NCI-H1092 (cell line): ENCODE measurements around the gene SPOCD1.

Source experiments
- DNase-seq: peaks from one replicate; lab custom pipeline; 2025; lab: John Stamatoyannopoulos, UW

SPOCD1 gene

DNA sequence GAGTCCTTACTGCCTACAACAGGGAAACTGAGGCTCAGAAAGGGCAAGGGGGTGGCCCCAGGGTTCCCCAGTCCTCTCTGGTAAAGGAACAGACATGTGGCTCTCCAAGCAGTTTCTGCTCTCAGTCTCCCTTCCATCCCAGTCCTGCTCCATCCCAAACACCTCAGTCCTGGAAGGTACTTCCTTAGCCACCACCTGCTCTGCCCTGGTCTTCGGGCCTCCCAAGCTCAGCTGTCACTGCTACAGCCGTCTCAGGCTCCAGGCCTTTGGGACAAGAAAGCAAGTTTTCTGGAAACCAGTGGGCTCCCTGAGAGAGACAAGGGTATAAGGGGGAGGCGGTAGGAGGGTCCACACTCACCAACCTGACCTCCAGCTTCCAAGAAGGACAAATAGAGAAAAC is 28.6 kb downstream of the SPOCD1 start:
- DNase-seq = no peak

DNA sequence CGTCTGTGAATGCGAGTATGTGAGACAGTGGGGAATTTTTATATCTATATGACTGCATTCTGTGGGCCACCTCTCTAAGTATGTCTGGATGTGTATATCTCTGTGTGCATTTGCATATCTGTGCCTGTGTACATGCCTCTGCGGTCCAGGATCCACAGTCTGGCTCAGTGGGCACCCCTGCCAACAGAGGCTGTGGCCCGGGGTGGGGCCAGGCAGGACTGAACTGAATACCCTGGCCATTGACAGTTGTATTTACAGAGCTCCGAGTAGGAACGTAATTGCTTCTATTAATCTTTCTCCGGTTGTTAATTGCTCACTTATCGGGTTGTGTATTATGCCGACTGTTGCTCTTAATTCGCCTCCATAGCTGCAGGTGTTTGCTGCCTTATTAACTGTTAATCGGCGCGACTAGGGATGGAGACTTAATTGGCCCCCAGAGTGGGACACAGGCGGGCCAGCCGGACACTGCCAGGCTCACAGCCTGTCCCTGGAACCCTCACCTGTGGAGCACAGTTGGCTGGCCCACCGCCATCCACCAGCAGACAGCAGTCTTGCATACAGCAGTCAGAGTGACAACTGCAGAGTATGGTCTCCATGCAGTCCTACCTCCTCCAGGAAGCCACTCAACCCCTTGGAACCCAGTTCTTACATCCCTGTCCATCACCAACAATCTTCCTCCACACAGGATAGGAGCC is 29.3 kb downstream of the SPOCD1 start:
- DNase-seq = no peak

DNA sequence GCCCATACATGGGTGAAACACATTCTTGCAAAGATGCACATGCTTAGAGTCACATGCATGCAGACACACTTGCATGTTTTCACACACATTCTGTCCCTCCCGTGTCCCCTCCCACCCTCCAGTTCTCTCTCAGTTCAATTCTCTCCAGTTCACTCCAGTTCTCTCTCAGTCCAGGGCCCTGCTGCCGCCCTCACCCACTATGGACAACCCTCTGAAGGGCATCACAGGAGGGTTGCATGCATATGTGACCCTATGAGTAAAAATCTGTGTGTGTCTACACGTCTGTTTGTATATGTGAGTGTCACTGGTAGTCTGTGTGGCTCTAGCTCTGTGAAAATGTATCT is 29.9 kb downstream of the SPOCD1 start:
- no peak for DNase-seq

DNA sequence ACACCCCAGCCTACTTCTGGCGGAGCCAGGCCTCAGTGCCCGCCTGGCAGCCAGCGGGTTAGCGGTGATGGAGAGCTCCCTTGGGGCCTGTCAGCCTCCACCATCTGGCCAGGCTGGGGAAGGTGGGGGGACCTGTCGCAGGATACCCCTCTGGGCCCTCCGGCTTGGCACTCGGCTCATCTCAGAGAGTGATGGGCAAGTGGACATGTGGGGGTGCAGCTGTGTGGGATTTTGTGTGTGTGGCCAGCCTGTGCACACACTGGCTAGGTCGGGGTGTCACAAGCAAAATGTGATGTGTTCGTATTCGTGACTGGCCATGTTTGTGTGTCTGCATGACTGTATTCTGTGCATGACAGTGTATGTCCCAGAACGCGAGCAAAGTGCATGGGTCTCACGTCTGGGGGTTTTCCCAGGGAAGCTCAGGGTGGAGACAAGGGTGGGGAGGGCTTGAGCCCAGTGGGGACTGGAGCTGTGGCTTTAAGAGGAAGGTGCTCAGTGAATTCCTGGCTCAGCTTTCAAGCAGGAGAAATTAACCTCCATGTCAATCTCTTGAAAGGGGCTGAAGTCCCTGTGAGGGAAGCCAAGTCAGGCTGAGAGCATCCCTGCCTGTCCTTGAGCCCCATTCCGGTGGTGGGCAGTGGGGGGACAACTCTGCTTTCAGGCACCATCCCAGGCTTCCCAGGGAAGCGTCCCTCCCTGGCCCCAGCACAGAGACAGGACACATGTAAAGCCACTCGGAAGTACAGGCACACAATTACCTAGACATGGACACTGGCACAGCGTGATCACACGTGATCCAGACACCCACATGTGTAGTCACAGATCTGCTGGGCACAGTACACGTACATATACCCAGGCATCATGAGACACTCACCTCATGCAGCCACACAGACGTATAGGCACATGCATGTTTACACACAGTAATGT is 30.5 kb downstream of the SPOCD1 start:
- DNase-seq = peak; percentile 14

DNA sequence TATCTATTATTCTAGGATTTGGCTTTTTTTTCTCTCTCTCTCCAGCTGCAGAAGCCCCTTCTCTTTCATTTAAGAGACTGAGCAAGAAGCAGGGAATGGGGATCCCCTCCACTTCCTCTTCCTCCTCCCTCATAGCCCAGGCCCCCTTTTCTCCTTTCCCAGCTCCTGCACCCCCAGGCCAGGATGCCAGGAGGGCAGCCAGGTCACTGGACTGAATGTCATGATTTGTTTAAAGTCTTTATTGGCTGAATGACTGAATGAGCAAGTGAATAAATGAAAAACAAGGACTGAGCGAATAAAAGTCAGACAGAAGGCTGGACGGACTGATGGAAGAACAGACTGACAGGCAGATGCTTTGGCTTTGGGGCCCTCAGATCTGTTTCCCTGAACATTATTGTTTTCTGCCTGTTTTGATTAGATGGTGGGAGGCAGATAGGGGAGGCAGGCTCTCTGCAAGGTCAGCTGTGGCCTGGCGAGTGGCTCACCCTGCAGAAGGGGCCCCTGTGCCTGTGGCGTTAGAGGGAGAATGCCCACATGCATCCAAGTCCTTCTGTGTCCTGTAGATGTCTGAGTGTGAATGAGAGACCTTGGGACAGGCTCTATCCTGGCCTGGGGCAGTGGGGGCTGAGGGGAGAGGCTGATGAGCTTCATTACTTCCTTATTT is 31.3 kb downstream of the SPOCD1 start:
- no peak for DNase-seq

DNA sequence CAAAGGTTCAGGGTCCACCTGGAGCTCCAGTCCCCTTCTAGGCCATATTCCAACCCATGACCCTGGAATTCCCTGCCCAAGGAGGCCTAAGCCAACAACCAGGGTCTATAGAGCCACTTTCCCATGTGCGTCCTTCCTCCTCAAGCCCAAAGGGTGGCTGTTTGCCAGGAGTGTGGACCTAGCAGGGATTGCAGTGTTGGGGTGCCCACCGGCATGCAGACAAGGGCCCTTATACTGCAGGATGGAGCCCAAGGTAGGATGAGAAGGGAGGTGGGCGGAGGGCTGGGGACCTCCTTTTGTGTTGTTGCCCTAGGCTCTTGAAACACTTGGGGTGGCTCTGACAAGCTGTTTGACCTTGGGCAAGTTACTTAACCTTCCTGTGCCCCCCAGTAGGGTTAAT is 32.0 kb downstream of the SPOCD1 start:
- DNase-seq = no peak

DNA sequence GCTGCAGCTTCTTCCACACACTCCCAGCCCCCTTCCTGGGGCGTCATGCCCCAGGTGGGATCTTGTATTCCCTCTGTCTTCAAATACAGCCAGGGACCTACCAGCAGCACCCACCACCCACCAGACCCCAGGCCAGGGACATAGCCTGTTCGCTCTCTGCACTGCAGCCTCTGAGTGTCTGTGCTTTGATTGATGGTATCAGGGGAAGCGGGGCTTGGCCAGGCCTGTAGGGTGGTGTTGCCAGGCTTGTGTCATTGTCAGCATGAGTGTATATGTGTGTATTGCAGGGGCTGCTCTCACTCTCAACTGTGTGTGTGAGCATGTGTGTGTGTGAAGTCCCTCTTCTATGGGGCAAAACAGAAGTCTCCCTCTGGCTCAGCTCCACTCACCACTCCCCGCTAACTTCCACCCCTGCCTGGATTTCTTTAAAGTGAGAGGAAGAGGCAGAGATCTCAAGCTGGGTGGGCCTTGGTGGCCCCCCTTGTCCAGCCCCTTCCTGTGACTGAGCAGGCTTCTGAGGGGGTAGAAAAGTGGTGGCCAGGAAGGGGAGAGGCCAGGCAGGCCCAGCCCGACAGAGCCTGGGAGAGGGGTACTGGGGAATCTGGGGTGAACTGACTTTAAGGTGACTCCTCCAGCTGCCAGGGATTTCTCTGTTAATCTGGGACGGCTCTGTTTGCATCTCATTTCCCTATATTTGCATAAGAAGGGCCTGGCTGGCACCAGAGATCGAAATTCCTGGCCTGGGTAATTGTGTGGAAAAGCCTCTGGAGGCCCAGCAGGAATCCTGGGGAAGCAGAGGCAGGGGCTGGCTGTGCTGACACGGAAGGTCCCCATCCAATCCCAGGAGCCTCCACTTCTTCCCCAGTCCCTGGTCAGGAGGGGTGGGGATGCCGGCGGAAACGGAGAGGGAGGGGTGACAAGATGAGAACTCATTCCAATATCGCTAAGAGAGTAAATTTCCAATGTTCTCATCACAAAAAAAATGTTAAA is 33.1 kb downstream of the SPOCD1 start:
- no peak for DNase-seq

DNA sequence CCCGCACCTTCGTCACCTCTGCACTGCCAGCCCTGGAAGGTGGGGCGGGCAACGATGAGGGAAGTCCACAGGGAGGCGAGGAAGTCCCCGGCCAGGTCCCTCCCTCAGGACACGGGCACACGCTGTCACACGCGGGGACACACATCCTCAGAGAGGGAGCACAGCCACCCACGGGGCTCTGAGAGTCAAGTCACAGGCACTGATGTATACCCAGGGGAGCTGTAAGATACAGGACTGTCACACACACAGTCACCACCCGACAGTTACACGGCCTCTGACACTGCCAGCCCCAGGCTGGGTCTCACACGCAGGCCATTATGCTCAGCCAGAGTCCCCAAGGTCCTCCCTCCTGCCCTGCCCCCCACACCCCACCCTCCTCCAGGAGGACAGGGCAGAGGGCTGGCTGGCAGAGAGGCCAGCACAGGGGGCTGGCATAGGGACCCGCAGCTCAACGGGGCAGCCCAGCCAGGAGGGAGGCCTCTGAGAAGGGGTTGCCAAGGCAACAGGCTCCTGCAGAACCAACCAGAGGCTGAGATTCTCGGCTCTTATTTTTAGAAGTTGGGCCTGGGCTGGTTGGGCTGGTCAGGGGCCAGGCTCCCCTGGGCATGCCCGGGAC is 34.0 kb downstream of the SPOCD1 start:
- no peak for DNase-seq

DNA sequence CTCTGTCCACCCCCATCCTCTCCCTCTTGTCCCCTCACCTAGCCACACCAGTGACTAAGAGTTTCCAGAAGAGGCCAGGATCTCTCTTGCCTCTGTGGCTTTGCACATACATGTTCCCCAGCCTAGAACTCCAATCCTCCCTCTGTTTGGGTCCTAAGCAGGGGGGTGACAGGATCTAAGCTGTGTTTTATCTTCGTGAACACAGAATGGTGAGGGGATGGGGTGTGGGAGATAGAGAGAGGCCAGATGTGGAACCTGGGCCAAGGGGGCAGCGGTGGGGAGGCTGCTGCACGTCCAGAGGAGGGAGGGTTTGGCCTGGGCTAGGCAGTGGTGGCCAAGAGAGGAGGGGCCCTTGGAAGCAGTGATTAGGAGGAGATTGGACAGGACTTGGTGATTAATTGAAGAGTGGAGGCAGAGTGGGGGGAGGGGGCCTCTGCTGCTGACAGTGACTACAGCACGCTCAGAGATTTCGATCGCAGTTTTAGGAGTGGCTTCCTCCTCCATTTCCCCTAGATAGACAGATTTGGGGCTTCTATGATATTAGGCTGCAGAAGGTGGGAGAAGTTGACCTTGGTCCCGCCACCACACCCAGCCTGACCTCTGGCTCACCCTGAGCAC is 34.6 kb downstream of the SPOCD1 start:
- no peak for DNase-seq

DNA sequence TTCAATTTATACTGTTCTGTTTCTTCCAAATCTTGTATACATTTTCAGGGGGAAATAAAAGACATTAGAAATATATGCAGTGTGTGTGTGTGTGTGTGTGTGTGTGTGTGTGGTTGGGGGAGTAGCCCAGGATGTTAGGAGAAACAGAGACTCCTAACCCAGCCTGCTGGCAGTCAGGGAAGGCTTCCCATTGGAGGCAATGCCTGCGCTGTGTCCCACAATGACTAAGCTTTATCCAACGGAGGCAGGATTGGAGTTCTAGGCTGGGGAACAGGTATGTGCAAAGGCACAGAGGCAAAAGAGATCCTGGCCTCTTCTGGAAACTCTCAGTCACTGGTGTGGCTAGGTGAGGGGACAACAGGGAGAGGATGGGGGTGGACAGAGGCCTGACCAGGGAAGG is 35.2 kb downstream of the SPOCD1 start:
- no peak for DNase-seq

DNA sequence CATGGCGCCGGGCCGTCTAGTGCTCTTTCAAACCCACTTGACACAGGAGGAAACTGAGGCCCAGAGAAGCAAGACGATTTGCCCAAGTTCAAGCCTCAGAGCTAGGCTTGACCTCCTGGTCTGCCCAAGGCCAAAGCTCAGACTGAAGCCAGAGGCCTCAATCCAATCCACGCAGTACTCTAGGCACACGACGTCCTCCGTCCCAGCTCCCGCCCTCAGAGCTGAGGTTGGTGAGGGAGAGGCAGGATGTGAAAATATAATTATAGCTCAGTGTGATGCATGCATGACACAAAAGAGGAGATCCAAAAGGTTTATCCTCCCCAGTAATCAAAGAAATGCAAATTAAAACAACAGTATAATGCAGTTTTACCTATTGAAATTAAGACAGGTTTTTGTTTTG is 36.1 kb downstream of the SPOCD1 start:
- DNase-seq = no peak

DNA sequence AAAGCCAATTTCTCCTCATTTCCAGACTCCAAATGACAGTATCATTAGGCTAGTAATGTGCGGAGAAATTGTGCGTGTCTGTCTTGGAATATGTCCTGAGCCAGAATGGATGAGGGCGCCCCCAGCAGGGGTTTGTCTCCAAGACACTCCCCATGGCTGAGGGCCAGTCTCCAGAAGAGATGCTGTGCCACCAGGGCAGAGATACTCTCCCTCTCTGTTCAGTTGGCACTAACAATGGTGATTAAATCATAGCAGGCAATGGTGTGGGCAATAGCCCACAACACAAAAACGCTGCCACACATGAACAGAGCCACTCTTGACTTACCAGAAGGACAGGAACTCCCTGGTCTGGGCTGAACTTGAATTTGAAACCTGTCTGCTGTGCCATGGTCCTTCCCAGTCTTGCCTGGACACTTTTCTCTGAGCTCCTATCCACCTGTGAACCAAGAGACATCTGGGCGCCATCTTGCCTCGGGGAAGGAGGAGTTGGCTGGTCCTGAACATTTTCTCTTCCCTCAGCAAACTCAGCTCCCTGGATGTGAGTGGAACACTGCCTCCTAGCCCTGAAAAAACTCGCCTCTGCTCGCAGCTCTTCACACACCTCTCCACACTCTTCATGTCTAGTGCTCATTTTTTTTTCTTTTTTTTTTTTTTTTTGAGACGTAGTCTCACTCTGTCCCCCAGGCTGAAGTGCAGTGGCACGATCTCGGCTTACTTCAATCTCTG is 36.9 kb downstream of the SPOCD1 start:
- no peak for DNase-seq

DNA sequence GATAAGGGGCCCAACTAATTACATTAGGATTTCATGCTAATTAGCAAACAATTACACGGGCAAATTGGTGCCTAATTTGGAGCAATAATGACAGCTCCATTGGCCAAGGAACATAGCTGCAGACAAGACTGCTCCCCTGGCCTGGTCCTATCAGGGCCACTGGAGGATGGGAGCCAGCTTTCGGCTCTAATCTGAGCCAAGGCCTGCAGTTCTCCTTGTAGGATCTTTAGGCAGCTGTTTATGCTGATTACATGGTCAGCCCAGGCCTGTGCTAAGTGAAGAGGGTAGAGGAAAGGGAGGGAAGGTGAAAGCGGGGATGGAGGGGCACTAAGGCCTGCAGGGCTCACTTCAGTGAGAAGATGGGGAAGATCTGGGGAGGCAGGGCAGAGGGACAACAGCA is 39.3 kb downstream of the SPOCD1 start:
- no peak for DNase-seq

DNA sequence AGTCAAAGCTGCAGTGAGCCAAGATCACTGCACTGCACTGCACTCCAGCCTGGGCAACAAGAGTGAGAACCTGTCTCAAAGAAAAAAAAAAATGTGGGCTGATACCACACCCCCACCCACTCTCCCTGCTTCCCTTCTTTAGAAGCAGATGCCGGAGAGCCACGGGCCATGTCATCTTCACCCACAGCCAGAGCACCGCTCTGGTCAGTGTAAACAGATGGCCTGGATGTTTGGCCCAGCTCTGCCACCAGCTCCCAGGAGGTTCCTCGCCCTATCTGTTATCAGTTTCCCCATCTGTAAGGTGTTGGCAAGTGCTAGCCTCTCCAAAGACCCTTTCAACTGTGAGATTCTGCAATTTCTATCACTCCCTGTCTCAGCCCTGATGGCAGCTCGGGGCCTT is 39.8 kb downstream of the SPOCD1 start:
- no peak for DNase-seq

DNA sequence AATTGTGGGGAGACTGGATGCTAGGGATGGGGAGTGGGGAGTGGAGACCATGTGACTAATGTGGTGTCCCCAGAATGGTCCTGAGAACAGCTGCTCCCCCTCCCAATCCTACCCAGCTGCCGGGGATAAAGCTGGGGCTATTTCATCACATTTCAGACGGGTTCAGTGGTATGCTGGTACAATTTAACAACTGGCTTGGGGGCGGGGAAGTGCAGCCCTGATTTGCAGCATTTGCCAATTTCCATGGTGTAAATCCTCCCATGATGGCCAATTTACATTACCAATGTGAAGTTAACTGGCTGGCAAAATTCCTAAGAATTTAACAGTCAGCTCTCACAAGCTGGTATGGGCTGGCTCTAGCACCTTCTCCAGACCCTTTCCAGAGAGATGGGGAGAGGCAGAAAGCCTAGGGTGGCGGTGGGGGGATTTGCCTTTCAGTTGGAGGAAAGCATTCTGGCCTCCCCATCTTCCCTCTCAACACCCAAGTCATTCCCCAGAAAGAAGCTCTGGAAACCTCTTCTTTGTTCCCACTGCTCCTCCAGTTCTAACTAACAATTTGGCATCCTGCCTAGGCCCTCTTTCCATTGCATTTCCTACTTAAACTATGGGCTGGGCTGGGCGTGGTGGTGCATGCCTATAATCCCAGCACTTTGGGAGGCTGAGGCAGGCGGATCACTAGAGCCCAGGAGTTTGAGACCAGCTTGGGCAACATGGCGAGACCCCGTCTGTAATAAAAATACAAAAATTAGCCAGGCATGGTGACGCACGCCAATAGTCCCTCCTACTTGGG is 40.4 kb downstream of the SPOCD1 start:
- no peak for DNase-seq

DNA sequence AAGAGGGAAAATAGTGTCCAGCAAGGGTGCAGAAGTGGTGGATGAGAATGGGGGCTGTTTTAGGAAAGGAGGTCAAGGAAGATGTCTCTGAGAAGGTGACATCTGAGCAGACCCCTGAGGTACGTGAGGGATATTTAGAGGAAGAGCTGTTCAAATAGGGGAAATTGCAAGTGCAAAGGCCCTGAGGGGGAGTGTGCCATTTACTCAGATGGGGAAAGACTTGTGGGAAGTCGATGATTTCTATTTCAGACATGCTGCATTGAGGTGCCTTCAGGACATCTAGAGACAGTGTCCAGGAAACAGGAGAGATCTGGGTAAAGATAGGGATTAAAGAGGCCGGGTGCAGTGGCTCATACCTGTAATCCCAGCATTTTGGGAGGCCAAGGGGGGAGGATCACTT is 41.3 kb downstream of the SPOCD1 start:
- DNase-seq = no peak

DNA sequence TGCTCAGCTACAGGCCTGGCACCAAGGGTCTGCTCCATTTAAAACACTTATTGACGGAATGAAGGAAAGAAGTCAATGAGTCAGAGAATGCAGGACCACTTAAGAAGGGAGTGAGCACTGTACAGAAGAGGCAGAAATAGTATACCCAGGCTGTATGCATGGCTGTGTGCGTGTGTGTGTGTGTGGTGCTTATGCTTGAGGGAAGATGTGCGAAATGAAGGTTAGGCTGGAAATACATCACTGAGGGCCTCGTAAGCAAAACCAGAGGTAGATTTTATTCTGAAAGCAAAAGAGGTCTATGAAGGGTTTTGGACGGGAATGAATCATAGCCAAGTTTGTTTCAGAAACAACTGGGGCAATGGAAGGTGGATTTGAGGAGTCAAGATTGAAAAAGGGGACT is 42.0 kb downstream of the SPOCD1 start:
- DNase-seq = no peak

DNA sequence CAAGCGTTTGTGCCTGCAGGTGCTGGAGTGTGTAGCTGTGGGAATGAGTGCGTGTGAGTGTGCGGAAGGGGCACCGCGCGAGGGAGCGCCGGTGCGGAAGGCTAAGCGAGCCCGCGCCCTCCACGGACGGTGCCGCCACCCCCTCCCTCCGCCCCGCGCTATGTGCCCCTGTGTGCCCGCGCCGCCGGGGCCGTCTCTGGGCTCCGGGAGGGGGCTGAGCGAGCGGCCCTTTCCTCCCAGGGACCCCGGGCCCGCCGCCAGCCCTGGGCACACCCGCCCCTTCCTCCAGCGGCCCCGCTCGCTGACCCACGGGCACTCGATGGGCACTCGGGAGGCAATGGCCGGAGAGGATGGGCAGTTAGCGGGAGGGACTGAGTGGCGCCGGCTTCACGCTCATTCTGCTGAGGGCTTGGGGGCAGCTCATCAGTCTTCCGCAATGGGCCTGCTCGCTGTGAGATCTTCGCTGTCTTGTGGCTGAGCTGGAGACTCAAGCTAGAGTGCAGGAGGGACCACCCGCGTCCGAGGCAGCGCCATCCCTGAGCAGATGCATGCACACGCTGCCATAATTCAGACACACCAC is 43.1 kb downstream of the SPOCD1 start:
- no peak for DNase-seq
